K562 (cell line): Measurements from ENCODE around the gene ENTR1. TPM values are rescaled to one million over a fixed set of nuclear protein-coding genes. Genes with fewer than 3 reads are reported as not detected.

Source experiments
- BRD4 ChIP-seq: fragments of 200-600 bp; sonication (generic); IDR thresholded peaks from 2 replicates; pipeline ENCODE4 v1.6.1; 2017; ENCODE audit warnings: inconsistent platforms
- HDAC1 ChIP-seq, 2 experiments: fragments of 450-650 bp; IDR thresholded peaks; 2 replicates each; pipeline ENCODE4 v1.6.1; 2016 to 2017; ENCODE audit warnings: inconsistent platforms in 1 of 2, mild to moderate bottlenecking in 1 of 2, moderate library complexity in 1 of 2
- ILK ChIP-seq: fragments of 450-650 bp; IDR thresholded peaks from 2 replicates; pipeline ENCODE4 v1.6.1; 2016; ENCODE audit warnings: missing genetic modification characterization, low read depth, mild to moderate bottlenecking, missing compliant biosample characterization, moderate library complexity, borderline replicate concordance
- KLF13 ChIP-seq: fragments of 450-650 bp; IDR thresholded peaks from 2 replicates; pipeline ENCODE4 v1.6.1; 2016; ENCODE audit warnings: missing genetic modification characterization, low read depth, mild to moderate bottlenecking, missing compliant biosample characterization, moderate library complexity, borderline replicate concordance
- NFE2 ChIP-seq: IDR thresholded peaks from 2 replicates; pipeline ENCODE4 v1.6.1; 2014; ENCODE audit warnings: antibody characterized with exemption, low read depth
- NRF1 ChIP-seq, 2 experiments: fragments of 450-650 bp; IDR thresholded peaks in 1 of 2; conservative IDR thresholded peaks in 1 of 2; 2 replicates each; pipeline ENCODE4 v1.6.1; 2014; ENCODE audit warnings: mild to moderate bottlenecking in 2 of 2
- PBX2 ChIP-seq, 2 experiments: IDR thresholded peaks in 1 of 2; conservative IDR thresholded peaks in 1 of 2; 2 replicates each; pipeline ENCODE4 v1.6.1; 2016; ENCODE audit warnings: low read depth in 2 of 2, mild to moderate bottlenecking in 1 of 2, missing compliant biosample characterization in 1 of 2, missing genetic modification characterization in 1 of 2, moderate library complexity in 1 of 2
- ZFX ChIP-seq: sonication (generic); formaldehyde crosslinking; IDR thresholded peaks from 2 replicates; pipeline ENCODE4 v1.8.0; 2022; ENCODE audit warnings: mild to moderate bottlenecking, missing genetic modification reagents, moderate library complexity
- ZNF3 ChIP-seq: fragments of 250-450 bp; sonication (Bioruptor Pico); IDR thresholded peaks from 2 replicates; pipeline ENCODE4 v1.5.0; 2021; ENCODE audit warnings: mild to moderate bottlenecking, moderate library complexity
- polyA plus RNA-seq, 8 experiments: library from polyadenylated mRNA; depleted of rRNA in 4 of 8; stranded (reverse) in 5 of 8; unstranded in 3 of 8; fragments of >200 nt; fragmentation: Nextera tagmentation in 2 of 8; fragmentation: Illumina TruSeq in 1 of 8; extraction: Ambion mirVana in 2 of 8; extraction: Trizol in 1 of 8; gene quantifications; 2 replicates each; pipeline versions ENCODE4 v1.2.1 to v1.2.3, GENCODE V29; 2011 to 2014; ENCODE audit warnings: inconsistent platforms in 1 of 8, missing spikeins in 1 of 8
- total RNA-seq, 7 experiments: library from RNA; depleted of rRNA in 6 of 7; stranded (reverse); fragments of >200 nt in 6 of 7; fragmentation: Illumina TruSeq in 2 of 7; extraction: Trizol in 2 of 7; gene quantifications; 2 replicates each; pipeline versions ENCODE4 v1.2.1 to v1.2.3, GENCODE V29; 2011 to 2021; ENCODE audit warnings: low replicate concordance in 1 of 7
- TF ChIP-seq, protein P1 (sequence below), 2 experiments: fragments of 450-650 bp; formaldehyde crosslinking in 1 of 2; IDR thresholded peaks; 2 replicates each; pipeline versions ENCODE4 v1.4.0 to v1.6.1; 2014 to 2020; ENCODE audit warnings: mild to moderate bottlenecking in 2 of 2, borderline replicate concordance in 1 of 2, low read depth in 1 of 2

Gene ENTR1
- total and polyA plus RNA-seq, 9 of the 15 experiments (the other 6 are each of a cell fraction or from before 2014, with no cell fraction given) = 6.7 to 106 (median 72.6) TPM

GRCh38 chr9:136400038-136400834 lies 10.2 kb downstream of the ENTR1 start, which contains the start of gene SNAPC4 (continued):
- TF ChIP-seq NFE2 (no peak), BRD4 (0 out of 2 replicates have a peak, but pooled peaks have one; percentile 55), NRF1 (conservative IDR thresholded peaks at IDR 0.05 in 1 of 2, IDR thresholded peaks at IDR 0.05 in 1 of 2) (0 out of 4 replicates have a peak, but pooled peaks of 1 of the 2 experiments have one; percentile 6), PBX2 (CRISPR knock-in tag; IDR thresholded peaks at IDR 0.05; ENCODE audit: low read depth) (no peak), PBX2 (tag; conservative IDR thresholded peaks at IDR 0.05; ENCODE audit: low read depth) (no peak), ZNF3 (CRISPR knock-in tag) (no peak), ZFX (CRISPR knock-in tag) (peak; percentile 60), ILK (no peak), KLF13 (tag) (peak; percentile 10; the same call in 1 of the 2 replicates), HDAC1 (IDR thresholded peaks at IDR 0.05) (peak in 1 of 2 experiments; percentile 77; a peak in 2 of 4 replicates)
- TF ChIP-seq, protein P1, sequence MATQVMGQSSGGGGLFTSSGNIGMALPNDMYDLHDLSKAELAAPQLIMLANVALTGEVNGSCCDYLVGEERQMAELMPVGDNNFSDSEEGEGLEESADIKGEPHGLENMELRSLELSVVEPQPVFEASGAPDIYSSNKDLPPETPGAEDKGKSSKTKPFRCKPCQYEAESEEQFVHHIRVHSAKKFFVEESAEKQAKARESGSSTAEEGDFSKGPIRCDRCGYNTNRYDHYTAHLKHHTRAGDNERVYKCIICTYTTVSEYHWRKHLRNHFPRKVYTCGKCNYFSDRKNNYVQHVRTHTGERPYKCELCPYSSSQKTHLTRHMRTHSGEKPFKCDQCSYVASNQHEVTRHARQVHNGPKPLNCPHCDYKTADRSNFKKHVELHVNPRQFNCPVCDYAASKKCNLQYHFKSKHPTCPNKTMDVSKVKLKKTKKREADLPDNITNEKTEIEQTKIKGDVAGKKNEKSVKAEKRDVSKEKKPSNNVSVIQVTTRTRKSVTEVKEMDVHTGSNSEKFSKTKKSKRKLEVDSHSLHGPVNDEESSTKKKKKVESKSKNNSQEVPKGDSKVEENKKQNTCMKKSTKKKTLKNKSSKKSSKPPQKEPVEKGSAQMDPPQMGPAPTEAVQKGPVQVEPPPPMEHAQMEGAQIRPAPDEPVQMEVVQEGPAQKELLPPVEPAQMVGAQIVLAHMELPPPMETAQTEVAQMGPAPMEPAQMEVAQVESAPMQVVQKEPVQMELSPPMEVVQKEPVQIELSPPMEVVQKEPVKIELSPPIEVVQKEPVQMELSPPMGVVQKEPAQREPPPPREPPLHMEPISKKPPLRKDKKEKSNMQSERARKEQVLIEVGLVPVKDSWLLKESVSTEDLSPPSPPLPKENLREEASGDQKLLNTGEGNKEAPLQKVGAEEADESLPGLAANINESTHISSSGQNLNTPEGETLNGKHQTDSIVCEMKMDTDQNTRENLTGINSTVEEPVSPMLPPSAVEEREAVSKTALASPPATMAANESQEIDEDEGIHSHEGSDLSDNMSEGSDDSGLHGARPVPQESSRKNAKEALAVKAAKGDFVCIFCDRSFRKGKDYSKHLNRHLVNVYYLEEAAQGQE (IDR thresholded peaks at IDR 0.05; ENCODE audit: borderline replicate concordance) = peak; percentile 83
- TF ChIP-seq, protein P1 (CRISPR knock-in tag; IDR thresholded peaks at IDR 0.05; ENCODE audit: low read depth) = peak; percentile 15; the same call in 1 of the 2 replicates
